Measurements from ENCODE around the gene PRELID2.
"Not testable (repeated sequence)": the region's sequence is repeated elsewhere in the genome, so short reads cannot be mapped to it uniquely, and the experiment has no call there.

Gene PRELID2

DNA sequence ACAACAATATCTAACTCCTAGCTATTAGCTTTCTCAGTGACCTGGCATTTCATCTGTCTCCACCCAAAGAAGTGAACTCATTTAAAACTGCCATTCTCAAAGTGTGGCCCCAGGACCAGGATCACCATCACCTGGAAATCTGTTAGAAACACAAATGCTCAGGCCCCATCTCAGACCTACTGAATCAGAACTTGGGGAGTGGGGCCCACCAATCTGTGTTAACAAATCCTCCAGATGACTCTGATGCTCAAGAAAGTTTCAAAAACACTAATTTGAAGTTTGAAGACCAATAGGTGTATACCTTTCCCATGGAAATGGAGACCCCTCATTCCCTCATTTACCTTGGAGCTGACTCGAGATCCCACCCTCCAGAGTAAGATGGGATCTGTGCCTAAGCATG, 72.3 kb downstream of the PRELID2 start:
- H3K9ac ChIP-seq (ENCODE audit: low read length), result no peak overlapping the region
- no peaks in the 10 kb centered on the region for H3K36me3 ChIP-seq (ENCODE audit: control insufficient read depth, insufficient read depth, low read length)
- no peaks in the 10 kb centered on the region for H3K27me3 ChIP-seq (ENCODE audit: control insufficient read depth, insufficient read depth, low read length)
- H3K4me1 ChIP-seq (ENCODE audit: control insufficient read depth, insufficient read depth, low read length), result no peaks in the 10 kb centered on the region
- no peaks in the 10 kb centered on the region for H3K9me3 ChIP-seq (ENCODE audit: control insufficient read depth, low read length)
- no peak overlapping the region for H3K4me3 ChIP-seq (ENCODE audit: low read length)

DNA sequence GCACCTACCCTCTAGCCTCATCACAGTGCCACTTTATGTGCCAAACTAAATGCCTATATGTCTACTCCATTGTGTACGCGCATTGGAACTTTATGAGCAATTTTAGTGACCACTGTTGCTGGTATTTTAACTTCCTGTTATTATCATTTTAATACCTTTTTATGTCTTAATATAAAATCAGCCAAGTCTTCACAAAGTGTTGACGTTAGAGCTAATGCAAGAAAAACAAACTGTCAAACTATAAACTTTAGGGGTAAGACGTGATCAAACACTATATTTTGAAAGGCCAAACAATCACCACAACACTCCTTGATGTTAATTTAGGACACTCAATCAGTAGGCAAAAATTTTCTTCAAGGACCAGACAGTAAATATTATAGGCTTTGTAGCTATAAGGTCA, 73.9 kb downstream of the PRELID2 start:
- no peak overlapping the region for H3K4me3 ChIP-seq (ENCODE audit: low read length)
- H3K9me3 ChIP-seq (ENCODE audit: control insufficient read depth, low read length), result no peaks in the 10 kb centered on the region
- no peaks in the 10 kb centered on the region for H3K27me3 ChIP-seq (ENCODE audit: control insufficient read depth, insufficient read depth, low read length)
- no peaks in the 10 kb centered on the region for H3K4me1 ChIP-seq (ENCODE audit: control insufficient read depth, insufficient read depth, low read length)
- H3K36me3 ChIP-seq (ENCODE audit: control insufficient read depth, insufficient read depth, low read length), result no peaks in the 10 kb centered on the region
- no peak overlapping the region for H3K9ac ChIP-seq (ENCODE audit: low read length)

DNA sequence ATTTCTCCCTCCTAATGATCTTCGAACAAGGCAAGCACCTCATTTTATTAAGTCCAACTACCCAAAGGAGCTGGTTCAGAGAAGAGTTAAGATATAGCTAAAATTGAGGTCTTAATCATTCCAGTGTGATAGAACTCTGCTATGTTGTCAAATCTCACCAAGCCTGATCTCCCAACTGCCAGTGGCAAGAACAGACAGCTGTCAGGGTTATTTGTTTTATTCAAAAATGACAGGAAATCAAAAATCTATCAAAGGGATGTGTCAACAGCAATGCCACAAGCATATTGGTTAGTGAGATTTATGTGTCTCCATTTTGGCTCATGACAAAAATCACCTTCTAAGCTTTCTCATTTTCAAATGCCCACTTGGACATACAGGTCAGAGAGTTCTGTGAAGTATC, 74.5 kb downstream of the PRELID2 start:
- H3K9me3 ChIP-seq (ENCODE audit: control insufficient read depth, low read length), result no peaks in the 10 kb centered on the region
- H3K4me3 ChIP-seq (ENCODE audit: low read length), result no peak overlapping the region
- H3K9ac ChIP-seq (ENCODE audit: low read length), result no peak overlapping the region

DNA sequence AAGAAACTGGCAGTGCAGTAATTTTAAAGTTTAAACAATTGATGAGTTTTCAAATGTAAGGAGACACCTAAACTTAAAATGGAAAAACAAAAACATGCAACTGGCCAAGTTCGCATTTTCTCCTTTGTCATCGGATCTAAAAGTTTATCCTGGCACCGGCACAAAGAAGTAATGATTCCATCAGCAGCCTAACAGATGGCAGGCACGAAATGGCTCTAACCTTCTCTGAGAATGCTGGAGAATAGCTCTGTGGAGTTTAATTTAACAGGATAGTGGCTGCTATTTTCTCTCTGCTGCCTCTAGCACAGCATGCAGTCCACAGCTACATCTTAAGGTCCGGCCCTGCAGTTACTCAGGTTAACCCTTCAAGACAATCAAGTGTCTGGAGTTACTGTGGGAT, 82.2 kb downstream of the PRELID2 start:
- H3K9me3 ChIP-seq (ENCODE audit: control insufficient read depth, low read length), result no peaks in the 10 kb centered on the region
- no peaks in the 10 kb centered on the region for H3K4me1 ChIP-seq (ENCODE audit: control insufficient read depth, insufficient read depth, low read length)
- no peaks in the 10 kb centered on the region for H3K27me3 ChIP-seq (ENCODE audit: control insufficient read depth, insufficient read depth, low read length)
- no peak overlapping the region for H3K4me3 ChIP-seq (ENCODE audit: low read length)
- no peak overlapping the region for H3K9ac ChIP-seq (ENCODE audit: low read length)
- H3K36me3 ChIP-seq (ENCODE audit: control insufficient read depth, insufficient read depth, low read length), result no peaks in the 10 kb centered on the region

More for the DNA sequence above, 74.5 kb downstream of the PRELID2 start:
- Histone ChIP-seq H3K27me3 (ENCODE audit: control insufficient read depth, insufficient read depth, low read length) (no peaks in the 10 kb centered on the region), H3K36me3 (ENCODE audit: control insufficient read depth, insufficient read depth, low read length) (no peaks in the 10 kb centered on the region), H3K4me1 (ENCODE audit: control insufficient read depth, insufficient read depth, low read length) (no peaks in the 10 kb centered on the region)

DNA sequence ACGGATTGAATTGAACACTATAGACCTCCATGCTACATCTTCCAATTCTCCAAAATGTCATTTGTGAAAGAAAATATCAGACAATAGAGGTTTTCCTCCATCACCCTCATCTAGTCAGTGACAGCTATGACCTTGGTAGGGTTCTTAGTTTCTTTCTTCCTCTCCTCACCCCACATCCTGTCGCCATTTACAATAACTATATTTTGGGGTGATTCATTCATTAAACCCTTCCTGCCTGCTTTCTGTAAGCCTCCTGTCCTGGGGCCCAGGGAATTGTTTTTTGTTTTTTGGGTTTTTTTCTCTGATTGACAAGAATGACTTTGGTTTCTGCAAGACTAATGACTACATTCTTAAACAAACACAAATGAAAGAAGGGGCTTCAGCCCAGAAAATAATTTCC, 82.6 kb downstream of the PRELID2 start:
- H3K27me3 ChIP-seq (ENCODE audit: control insufficient read depth, insufficient read depth, low read length), result no peaks in the 10 kb centered on the region
- no peaks in the 10 kb centered on the region for H3K4me1 ChIP-seq (ENCODE audit: control insufficient read depth, insufficient read depth, low read length)
- no peaks in the 10 kb centered on the region for H3K9me3 ChIP-seq (ENCODE audit: control insufficient read depth, low read length)
- H3K4me3 ChIP-seq (ENCODE audit: low read length), result no peak overlapping the region
- no peaks in the 10 kb centered on the region for H3K36me3 ChIP-seq (ENCODE audit: control insufficient read depth, insufficient read depth, low read length)
- H3K9ac ChIP-seq (ENCODE audit: low read length), result no peak overlapping the region

DNA sequence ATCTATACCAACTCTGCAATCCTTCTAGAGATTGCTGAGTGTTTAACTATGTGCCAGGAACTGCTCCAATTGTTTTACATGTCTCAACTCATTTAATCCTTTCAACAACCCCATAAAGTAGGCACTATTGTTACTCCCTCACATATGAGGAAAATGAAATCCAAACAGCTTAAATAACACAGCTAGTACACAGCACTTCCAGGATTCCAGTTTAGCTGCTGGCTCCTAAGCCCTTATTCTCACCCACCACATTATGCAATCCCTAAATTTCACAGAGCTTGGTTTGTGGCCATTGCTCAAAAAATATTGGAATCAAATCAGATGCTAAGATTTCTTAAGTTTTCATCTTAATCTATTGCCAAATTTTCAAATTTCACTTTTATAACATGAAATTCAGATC, 84.9 kb downstream of the PRELID2 start:
- H3K27me3 ChIP-seq (ENCODE audit: control insufficient read depth, insufficient read depth, low read length), result no peaks in the 10 kb centered on the region
- H3K36me3 ChIP-seq (ENCODE audit: control insufficient read depth, insufficient read depth, low read length), result no peaks in the 10 kb centered on the region
- no peaks in the 10 kb centered on the region for H3K4me1 ChIP-seq (ENCODE audit: control insufficient read depth, insufficient read depth, low read length)
- no peak overlapping the region for H3K4me3 ChIP-seq (ENCODE audit: low read length)
- H3K9me3 ChIP-seq (ENCODE audit: control insufficient read depth, low read length), result no peaks in the 10 kb centered on the region
- no peak overlapping the region for H3K9ac ChIP-seq (ENCODE audit: low read length)

DNA sequence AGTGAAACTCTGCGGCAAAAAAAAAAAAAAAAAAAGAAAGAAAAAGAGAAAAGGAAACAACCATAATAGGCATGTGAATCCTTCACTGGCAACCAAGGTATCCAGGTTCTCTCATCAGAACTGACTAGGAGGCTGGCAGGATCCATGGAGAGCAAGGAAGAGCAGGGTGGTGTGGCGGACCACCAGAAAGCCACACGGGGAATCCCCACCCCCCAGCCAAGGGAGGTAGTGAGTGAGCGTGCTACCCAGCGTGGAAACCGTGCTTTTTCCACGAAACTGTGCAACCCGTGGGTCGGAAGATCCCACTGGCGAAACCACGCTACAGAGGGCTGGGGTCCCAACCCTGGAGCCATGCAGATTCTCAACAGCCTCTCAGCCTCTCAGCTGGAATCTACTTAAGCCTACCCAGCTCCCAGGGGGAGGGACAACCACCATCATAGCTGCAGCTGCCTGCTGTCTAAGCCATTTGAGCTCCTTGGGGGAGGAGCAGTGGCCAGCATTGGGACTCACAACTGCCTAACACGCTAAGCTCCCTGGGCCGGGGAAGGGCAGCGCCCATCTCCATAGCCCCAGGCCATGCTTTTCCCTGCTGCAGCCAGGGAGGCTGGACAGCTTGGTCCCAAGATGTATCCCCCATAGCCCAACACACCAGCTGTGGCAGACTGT, 91.6 kb downstream of the PRELID2 start:
- no peaks in the 10 kb centered on the region for H3K9me3 ChIP-seq (ENCODE audit: control insufficient read depth, low read length)
- H3K27me3 ChIP-seq (ENCODE audit: control insufficient read depth, insufficient read depth, low read length), result no peaks in the 10 kb centered on the region
- H3K4me3 ChIP-seq (ENCODE audit: low read length), result no peak overlapping the region
- no peaks in the 10 kb centered on the region for H3K4me1 ChIP-seq (ENCODE audit: control insufficient read depth, insufficient read depth, low read length)
- H3K9ac ChIP-seq (ENCODE audit: low read length), result no peak overlapping the region
- no peaks in the 10 kb centered on the region for H3K36me3 ChIP-seq (ENCODE audit: control insufficient read depth, insufficient read depth, low read length)

DNA sequence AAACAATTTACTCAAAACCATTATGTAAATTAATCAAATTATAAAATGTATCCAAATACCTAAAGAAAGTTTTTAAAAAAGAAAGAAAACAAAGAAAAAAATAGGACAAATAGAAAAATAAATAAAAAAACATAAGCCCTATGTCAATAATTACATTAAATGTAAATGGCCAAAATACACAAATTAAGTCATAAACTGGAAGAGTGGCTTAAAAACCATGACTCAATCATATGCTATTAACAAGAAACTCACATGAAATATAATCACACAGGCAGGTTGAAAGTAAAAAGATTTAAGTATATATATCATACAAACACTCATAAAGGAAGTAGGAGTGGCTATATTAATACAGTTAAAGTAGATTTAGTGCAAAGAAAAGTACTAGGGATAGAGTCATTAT, 95.3 kb downstream of the PRELID2 start:
- Histone ChIP-seq H3K4me1 (ENCODE audit: control insufficient read depth, insufficient read depth, low read length) (no peaks in the 10 kb centered on the region), H3K9me3 (ENCODE audit: control insufficient read depth, low read length) (no peaks in the 10 kb centered on the region), H3K27me3 (ENCODE audit: control insufficient read depth, insufficient read depth, low read length) (no peaks in the 10 kb centered on the region), H3K36me3 (ENCODE audit: control insufficient read depth, insufficient read depth, low read length) (no peaks in the 10 kb centered on the region), H3K4me3 (ENCODE audit: low read length) (no peak overlapping the region), H3K9ac (ENCODE audit: low read length) (no peak overlapping the region)

DNA sequence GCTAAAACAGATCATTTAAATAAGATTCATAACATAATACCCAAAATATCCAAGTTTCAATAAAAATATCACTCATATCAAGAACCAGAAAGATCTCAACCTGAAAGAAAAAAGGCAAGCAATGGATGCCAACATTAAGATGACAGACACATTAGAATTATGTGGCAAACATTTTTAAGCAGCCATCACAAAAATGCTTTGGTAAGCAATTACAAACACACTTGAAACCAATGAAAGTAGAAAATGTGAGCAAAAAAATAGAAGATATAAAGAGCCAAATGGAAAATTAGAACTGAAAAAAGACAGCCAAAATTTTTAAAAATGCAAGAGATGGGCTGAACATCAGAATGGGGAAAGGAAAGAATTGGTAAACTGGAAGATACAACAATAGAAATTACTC, 96.9 kb downstream of the PRELID2 start:
- Histone ChIP-seq H3K4me3 (ENCODE audit: low read length) (no peak overlapping the region), H3K27me3 (ENCODE audit: control insufficient read depth, insufficient read depth, low read length) (no peaks in the 10 kb centered on the region), H3K9ac (ENCODE audit: low read length) (no peak overlapping the region), H3K4me1 (ENCODE audit: control insufficient read depth, insufficient read depth, low read length) (no peaks in the 10 kb centered on the region), H3K9me3 (ENCODE audit: control insufficient read depth, low read length) (no peaks in the 10 kb centered on the region), H3K36me3 (ENCODE audit: control insufficient read depth, insufficient read depth, low read length) (no peaks in the 10 kb centered on the region)

DNA sequence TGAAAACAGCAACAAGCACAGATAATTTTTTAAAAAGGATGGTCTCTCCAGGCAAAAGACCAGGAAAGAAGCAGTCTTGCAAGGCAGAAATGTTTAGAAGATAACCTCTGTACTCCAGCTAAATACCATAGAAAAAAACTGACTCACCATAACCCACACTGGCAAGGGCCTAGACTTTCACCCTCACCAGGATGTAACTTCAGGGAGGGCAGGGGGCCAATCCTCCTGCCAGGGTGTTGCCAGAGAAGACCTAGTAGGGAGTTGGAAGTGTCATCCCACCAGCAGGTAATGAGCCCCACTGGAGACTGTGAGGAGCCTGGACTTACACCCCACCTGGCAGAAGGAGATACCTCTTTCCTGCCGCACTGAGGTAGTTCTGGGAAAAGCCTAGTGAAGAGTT, 97.6 kb downstream of the PRELID2 start:
- Histone ChIP-seq H3K36me3 (ENCODE audit: control insufficient read depth, insufficient read depth, low read length) (no peaks in the 10 kb centered on the region), H3K9ac (ENCODE audit: low read length) (no peak overlapping the region), H3K4me1 (ENCODE audit: control insufficient read depth, insufficient read depth, low read length) (no peaks in the 10 kb centered on the region), H3K27me3 (ENCODE audit: control insufficient read depth, insufficient read depth, low read length) (no peaks in the 10 kb centered on the region), H3K4me3 (ENCODE audit: low read length) (no peak overlapping the region), H3K9me3 (ENCODE audit: control insufficient read depth, low read length) (no peaks in the 10 kb centered on the region)

DNA sequence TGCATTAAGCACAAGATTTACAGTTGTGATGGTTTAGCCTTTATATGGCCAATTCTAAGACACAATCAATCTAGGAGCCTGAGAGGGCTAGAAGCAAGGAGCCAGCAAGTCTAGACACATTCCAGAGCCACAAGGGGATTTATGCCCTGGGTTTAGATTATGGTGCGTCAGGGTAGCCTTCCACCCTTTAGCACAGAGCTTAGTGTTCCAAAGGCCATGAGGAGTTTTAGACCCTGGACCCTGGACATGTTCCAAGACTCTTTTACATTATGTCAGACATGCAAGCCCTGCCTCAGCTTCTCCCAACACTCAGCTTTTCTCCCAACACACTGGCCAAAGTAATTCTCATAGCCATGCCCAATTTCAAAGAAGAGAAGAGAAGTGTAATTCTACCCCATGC, 105.2 kb downstream of the PRELID2 start:
- not testable (repeated sequence) for H3K4me1 ChIP-seq (ENCODE audit: control insufficient read depth, insufficient read depth, low read length); H3K27me3 ChIP-seq (ENCODE audit: control insufficient read depth, insufficient read depth, low read length); H3K9me3 ChIP-seq (ENCODE audit: control insufficient read depth, low read length); H3K4me3 ChIP-seq (ENCODE audit: low read length); H3K36me3 ChIP-seq (ENCODE audit: control insufficient read depth, insufficient read depth, low read length); H3K9ac ChIP-seq (ENCODE audit: low read length)

DNA sequence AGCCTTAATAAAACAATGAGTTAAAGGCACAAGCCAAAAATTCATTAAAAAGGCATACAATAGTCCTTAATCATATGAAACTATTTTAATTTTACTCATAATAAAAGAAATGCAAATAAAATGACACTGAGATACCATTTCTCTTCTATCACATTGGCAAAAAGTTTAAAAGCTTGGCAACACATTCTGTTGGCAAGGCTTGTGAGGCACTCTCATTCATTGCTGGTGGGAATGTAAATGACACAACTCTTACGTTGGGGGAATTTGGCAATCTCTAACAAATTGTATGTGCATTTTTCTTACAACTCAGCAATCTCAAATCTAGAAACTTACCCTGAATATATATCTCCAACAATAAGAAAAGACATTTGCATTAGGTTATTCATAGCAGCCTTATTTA, 111.6 kb downstream of the PRELID2 start:
- H3K9ac ChIP-seq (ENCODE audit: low read length), result no peak overlapping the region
- no peaks in the 10 kb centered on the region for H3K4me1 ChIP-seq (ENCODE audit: control insufficient read depth, insufficient read depth, low read length)
- no peaks in the 10 kb centered on the region for H3K36me3 ChIP-seq (ENCODE audit: control insufficient read depth, insufficient read depth, low read length)
- H3K27me3 ChIP-seq (ENCODE audit: control insufficient read depth, insufficient read depth, low read length), result no peaks in the 10 kb centered on the region
- no peaks in the 10 kb centered on the region for H3K9me3 ChIP-seq (ENCODE audit: control insufficient read depth, low read length)
- H3K4me3 ChIP-seq (ENCODE audit: low read length), result no peak overlapping the region

DNA sequence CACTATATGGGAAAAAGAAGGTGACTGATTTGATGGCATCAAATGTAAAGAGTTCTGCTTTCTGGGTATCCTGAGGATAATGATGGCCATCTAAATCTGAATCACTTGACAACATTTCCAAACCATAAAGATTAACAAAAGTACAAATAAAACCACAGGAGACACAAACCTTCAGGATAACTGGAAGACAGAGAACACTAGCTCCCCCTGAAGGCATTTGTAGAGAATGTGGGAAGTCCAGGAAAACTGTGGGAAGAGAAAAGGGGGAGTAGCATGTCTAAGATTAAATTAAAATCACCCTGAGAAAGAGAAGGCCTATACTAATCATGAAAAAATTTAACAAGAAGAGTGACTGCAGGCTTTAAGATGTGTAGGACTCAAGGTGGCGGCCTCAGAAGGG, 116.2 kb downstream of the PRELID2 start:
- Histone ChIP-seq H3K27me3 (ENCODE audit: control insufficient read depth, insufficient read depth, low read length) (no peaks in the 10 kb centered on the region), H3K4me1 (ENCODE audit: control insufficient read depth, insufficient read depth, low read length) (no peaks in the 10 kb centered on the region), H3K9me3 (ENCODE audit: control insufficient read depth, low read length) (no peaks in the 10 kb centered on the region), H3K9ac (ENCODE audit: low read length) (no peak overlapping the region), H3K4me3 (ENCODE audit: low read length) (no peak overlapping the region), H3K36me3 (ENCODE audit: control insufficient read depth, insufficient read depth, low read length) (no peaks in the 10 kb centered on the region)

Measured in mucosa of stomach (tissue), 1 donor.